ENCODE measurements around the gene POC1A. TPM values are rescaled to one million over a fixed set of nuclear protein-coding genes. Genes with fewer than 3 reads are reported as not detected.

Gene POC1A
- total and polyA plus RNA-seq, 8 donors = 0.37 to 1.1 (median 0.71) TPM

DNA sequence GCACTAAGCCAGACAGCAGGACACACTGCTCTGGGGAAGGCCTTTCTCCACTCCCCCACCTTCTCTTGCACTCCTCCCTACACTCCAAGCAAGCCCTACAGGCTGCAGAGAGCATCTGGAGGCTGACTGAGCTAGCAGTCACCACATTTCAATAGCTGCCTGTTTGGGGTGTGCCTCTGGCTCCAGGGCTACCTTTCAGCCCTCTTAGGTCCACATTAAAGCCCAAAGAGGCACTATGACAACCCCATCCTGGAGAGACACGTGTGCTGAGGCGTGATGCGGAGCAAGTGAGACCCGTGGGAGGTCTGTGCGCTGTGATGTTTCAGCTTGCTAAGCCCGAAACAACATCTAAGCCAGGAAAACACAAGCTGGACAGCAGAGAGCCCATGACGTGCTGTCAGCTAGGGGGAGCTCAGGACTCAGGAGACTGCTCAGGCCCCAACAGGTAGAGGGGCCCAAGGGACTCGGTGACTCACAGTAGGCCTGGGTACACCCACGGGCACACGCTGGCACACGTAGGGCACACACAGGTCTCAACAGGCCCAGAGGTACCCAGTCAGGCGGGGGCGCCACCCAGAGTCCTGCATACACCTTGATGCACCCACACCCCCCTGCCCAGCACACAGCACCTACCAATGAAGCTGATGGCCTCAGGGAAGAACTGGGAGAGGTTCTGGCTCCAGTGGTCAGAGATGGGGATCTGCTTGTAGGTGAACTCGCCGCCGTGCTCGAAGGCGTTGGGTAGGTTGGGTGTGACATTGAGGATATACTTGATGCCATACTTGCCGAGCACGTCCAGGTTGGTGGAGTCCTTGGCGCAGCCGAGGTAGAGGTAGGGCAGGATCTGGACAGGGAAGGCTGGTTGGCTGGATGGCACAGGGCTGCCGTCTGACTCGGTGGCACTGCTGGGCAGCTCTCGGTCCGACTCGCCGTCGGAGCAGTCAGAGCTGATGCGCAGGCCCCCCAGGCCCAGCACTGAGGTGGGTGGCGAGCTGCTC, 100.6 kb downstream of the POC1A start:
- peaks cover 0 to 15% (median 4%) of the 10 kb centered on the region in 3 donors for H3K36me3 ChIP-seq
- H3K9me3 ChIP-seq = no peaks in the 10 kb centered on the region
- TF ChIP-seq, protein P1, sequence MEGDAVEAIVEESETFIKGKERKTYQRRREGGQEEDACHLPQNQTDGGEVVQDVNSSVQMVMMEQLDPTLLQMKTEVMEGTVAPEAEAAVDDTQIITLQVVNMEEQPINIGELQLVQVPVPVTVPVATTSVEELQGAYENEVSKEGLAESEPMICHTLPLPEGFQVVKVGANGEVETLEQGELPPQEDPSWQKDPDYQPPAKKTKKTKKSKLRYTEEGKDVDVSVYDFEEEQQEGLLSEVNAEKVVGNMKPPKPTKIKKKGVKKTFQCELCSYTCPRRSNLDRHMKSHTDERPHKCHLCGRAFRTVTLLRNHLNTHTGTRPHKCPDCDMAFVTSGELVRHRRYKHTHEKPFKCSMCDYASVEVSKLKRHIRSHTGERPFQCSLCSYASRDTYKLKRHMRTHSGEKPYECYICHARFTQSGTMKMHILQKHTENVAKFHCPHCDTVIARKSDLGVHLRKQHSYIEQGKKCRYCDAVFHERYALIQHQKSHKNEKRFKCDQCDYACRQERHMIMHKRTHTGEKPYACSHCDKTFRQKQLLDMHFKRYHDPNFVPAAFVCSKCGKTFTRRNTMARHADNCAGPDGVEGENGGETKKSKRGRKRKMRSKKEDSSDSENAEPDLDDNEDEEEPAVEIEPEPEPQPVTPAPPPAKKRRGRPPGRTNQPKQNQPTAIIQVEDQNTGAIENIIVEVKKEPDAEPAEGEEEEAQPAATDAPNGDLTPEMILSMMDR (IDR thresholded peaks at IDR 0.05) = no peak
- WGBS, 2 donors = 85 to 90% methylated on average over 31 of the region's 31 CpGs
- DNase-seq (no peak), ATAC-seq (no peak), FAIRE-seq (no peak)
- peak overlapping the region in 1 of 4 donors; percentile 77 for H3K4me3 ChIP-seq
- no peaks in the 10 kb centered on the region for H3K27me3 ChIP-seq
- peaks cover 0 to 19% (median 3%) of the 10 kb centered on the region in 3 donors for H3K4me1 ChIP-seq
- peak overlapping the region in 2 of 4 donors; percentile 42 to 58 for H3K27ac ChIP-seq
- intact Hi-C loops (cut with DNase I) = no loop called here

DNA sequence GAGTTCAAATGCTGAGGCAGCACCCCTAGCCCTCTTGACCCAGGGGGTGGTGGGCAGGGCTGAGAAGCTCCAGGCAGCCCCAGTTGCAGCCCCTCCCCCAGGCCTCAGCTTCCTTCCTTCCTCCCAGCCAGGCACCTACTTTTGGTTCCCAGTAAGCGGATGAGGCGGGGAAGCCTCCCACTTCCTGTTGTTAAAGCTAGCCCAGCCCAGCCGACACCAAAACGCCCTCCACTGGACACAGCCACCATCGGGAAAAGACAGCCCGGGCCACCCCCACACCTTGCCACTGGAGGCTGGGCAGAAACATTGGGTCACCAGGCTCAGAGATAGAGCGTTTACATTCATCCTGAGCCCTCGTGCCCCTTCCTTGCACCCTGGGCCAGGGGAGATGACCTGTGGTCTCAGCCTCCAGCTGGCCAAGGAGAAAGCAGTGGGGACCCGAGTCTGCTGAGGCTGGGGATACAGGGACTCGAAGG, 101.4 kb downstream of the POC1A start:
- Histone ChIP-seq H3K27ac (peak overlapping the region in 2 of 4 donors; percentile 42 to 58), H3K27me3 (no peaks in the 10 kb centered on the region), H3K36me3 (peaks cover 0 to 15% (median 4%) of the 10 kb centered on the region in 3 donors), H3K9me3 (no peaks in the 10 kb centered on the region), H3K4me3 (peak overlapping the region in 1 of 4 donors; percentile 3), H3K4me1 (peaks cover 0 to 19% (median 3%) of the 10 kb centered on the region in 3 donors)
- peak in 4 of 6 donors; percentile 35 to 76 (median 54) for DNase-seq
- FAIRE-seq = no peak
- 59 to 65% methylated on average over 10 of the region's 10 CpGs for WGBS, 2 donors
- intact Hi-C loops (cut with DNase I) = no loop called here
- ATAC-seq = peak in 1 of 4 donors; percentile 3
- TF ChIP-seq, protein P1 (IDR thresholded peaks at IDR 0.05) = no peak

DNA sequence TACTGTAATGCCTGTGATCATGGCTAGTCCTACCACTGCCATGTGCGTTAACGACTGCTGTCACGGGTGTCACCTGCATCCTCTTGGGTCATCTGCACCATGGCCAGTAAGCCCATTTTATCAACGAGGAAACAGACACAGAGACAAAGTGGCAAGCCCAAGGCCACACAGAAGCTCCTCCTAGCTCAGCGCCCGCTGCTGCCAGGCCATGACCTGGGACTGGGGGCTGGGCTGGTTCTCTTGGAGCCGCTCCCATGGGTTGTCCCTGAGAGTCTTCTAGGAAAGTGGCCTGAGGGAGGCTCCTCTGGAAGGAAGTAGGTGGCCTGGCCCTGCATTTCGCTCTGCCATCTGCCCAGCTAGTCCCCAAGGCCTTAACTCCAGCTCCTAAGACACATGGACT, 102.8 kb downstream of the POC1A start:
- FAIRE-seq = no peak
- H3K27me3 ChIP-seq = no peaks in the 10 kb centered on the region
- intact Hi-C loops (cut with DNase I) = no loop called here
- H3K9me3 ChIP-seq = no peaks in the 10 kb centered on the region
- H3K36me3 ChIP-seq = peaks cover 0 to 15% (median 4%) of the 10 kb centered on the region in 3 donors
- no peak for ATAC-seq
- TF ChIP-seq, protein P1 (IDR thresholded peaks at IDR 0.05) = no peak
- peaks cover 0 to 19% (median 3%) of the 10 kb centered on the region in 3 donors for H3K4me1 ChIP-seq
- WGBS, 2 donors = 75 to 83% methylated on average over 8 of the region's 8 CpGs
- H3K27ac ChIP-seq = no peak overlapping the region
- DNase-seq = peak in 1 of 6 donors; percentile 23
- no peak overlapping the region for H3K4me3 ChIP-seq

DNA sequence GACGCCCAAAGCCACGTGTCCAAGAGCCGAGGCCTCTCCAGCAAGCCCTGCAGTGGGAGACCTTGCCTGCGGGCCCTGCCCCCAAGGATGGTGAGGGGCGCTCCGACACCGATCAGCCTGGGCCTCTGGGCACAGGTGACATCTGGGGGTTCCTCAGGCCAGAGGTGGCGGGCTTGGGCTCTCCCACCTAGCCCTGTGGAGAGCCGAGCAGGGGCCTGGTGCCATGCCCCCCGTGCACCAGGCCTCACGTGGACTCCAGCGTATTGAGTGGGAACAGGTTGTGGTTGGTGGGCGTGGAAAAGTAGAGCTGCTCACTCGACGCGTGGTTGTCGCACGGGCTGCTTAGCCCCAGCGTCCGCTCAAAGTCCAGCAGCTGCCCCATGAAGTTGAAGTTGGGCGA, 103.7 kb downstream of the POC1A start:
- H3K9me3 ChIP-seq = no peaks in the 10 kb centered on the region
- TF ChIP-seq, protein P1 (IDR thresholded peaks at IDR 0.05) = no peak
- peaks cover 0 to 15% (median 4%) of the 10 kb centered on the region in 3 donors for H3K36me3 ChIP-seq
- H3K27me3 ChIP-seq = no peaks in the 10 kb centered on the region
- 93 to 94% methylated on average over 21 of the region's 21 CpGs for WGBS, 2 donors
- FAIRE-seq = no peak
- H3K27ac ChIP-seq = no peak overlapping the region
- no peak overlapping the region for H3K4me3 ChIP-seq
- ATAC-seq = no peak
- intact Hi-C loops (cut with DNase I) = no loop called here
- H3K4me1 ChIP-seq = peaks cover 0 to 19% (median 3%) of the 10 kb centered on the region in 3 donors
- DNase-seq = peak in 1 of 6 donors; percentile 17

All from pancreas (tissue), 10 donors.